ENCODE measurements around the gene ATP5ME.

Gene ATP5ME

GRCh38 chr4:666822-667544 is 7.1 kb downstream of the ATP5ME start:
- no peak for DNase-seq

GRCh38 chr4:666436-666810 is 7.7 kb downstream of the ATP5ME start:
- no peak for DNase-seq

- DNase-seq, result no peak
These were observed 8.2 kb downstream of the ATP5ME start for GRCh38 chr4:665751-666435.

- no peak for DNase-seq
These were observed 8.7 kb downstream of the ATP5ME start for GRCh38 chr4:665381-665750.

- DNase-seq, result no peak
These were observed 9.3 kb downstream of the ATP5ME start for GRCh38 chr4:664713-665231.

GRCh38 chr4:663438-664428 is 10.3 kb downstream of the ATP5ME start:
- DNase-seq, result peak; percentile 66

- DNase-seq, result no peak
These were observed 11.0 kb downstream of the ATP5ME start for GRCh38 chr4:663046-663437.

- DNase-seq, result no peak
These were observed 12.0 kb downstream of the ATP5ME start for GRCh38 chr4:661881-662761.

- DNase-seq, result no peak
These were observed 12.8 kb downstream of the ATP5ME start for GRCh38 chr4:661231-661630.

- no peak for DNase-seq
These were observed 13.7 kb downstream of the ATP5ME start for GRCh38 chr4:660401-660800.

- no peak for DNase-seq
These were observed 14.2 kb downstream of the ATP5ME start for GRCh38 chr4:659851-660250.

GRCh38 chr4:658681-659667 is 15.1 kb downstream of the ATP5ME start:
- DNase-seq, result no peak

- no peak for DNase-seq
These were observed 16.0 kb downstream of the ATP5ME start for GRCh38 chr4:657834-658667.

GRCh38 chr4:657338-657833 is 16.7 kb downstream of the ATP5ME start:
- no peak for DNase-seq

- DNase-seq, result no peak
These were observed 17.4 kb downstream of the ATP5ME start for GRCh38 chr4:656436-657337.

- no peak for DNase-seq
These were observed 18.5 kb downstream of the ATP5ME start for GRCh38 chr4:655464-656151.

- DNase-seq, result no peak
These were observed 19.1 kb downstream of the ATP5ME start for GRCh38 chr4:654871-655463.

- no peak for DNase-seq
These were observed 19.6 kb downstream of the ATP5ME start for GRCh38 chr4:654503-654845.

Data from NCI-H345 (cell line).